OCI-LY1 (cell line): ENCODE measurements around the gene SGSM1.

Experiments used
- H2AFZ ChIP-seq: fragments of 200-600 bp; sonication (generic), shearing (Covaris generic); 2 replicates; pipeline ENCODE4 v1.6.0; 2014; ENCODE audit warnings: antibody characterized with exemption, mild to moderate bottlenecking, low read length
- H3F3A ChIP-seq: fragments of 200-600 bp; sonication (generic), shearing (Covaris generic); 2 replicates; pipeline ENCODE4 v1.6.0; 2014; ENCODE audit warnings: mild to moderate bottlenecking, antibody characterized with exemption, low read length, moderate library complexity; ENCODE audit not compliant: insufficient read depth
- H3K27ac ChIP-seq: fragments of 200-600 bp; sonication (generic); 2 replicates; pipeline ENCODE4 v1.5.1; 2014; ENCODE audit warnings: low read length, mixed run types, mild to moderate bottlenecking, low read depth; ENCODE audit not compliant: poor library complexity, severe bottlenecking
- H3K27me3 ChIP-seq: fragments of 200-600 bp; sonication (generic); 2 replicates; pipeline ENCODE4 v1.6.0; 2014; ENCODE audit warnings: antibody characterized with exemption, mild to moderate bottlenecking, low read length, moderate library complexity; ENCODE audit not compliant: insufficient read depth
- H3K36me3 ChIP-seq: fragments of 200-600 bp; sonication (generic); 2 replicates; pipeline ENCODE4 v1.6.1; 2014; ENCODE audit warnings: mild to moderate bottlenecking, antibody characterized with exemption, low read length, moderate library complexity, mixed read lengths; ENCODE audit not compliant: insufficient read depth
- H3K4me1 ChIP-seq: fragments of 200-600 bp; sonication (generic); 2 replicates; pipeline ENCODE4 v1.5.1; 2014; ENCODE audit warnings: mild to moderate bottlenecking, low read length, moderate library complexity; ENCODE audit not compliant: insufficient read depth, severe bottlenecking
- H3K4me2 ChIP-seq: fragments of 200-600 bp; sonication (generic), shearing (Covaris generic); 2 replicates; pipeline ENCODE4 v1.6.1; 2014; ENCODE audit warnings: low read length
- H3K4me3 ChIP-seq: fragments of 200-600 bp; sonication (generic); 2 replicates; pipeline ENCODE4 v1.5.1; 2014; ENCODE audit warnings: low read length, low read depth, mild to moderate bottlenecking, mixed read lengths; ENCODE audit not compliant: poor library complexity, severe bottlenecking
- H3K79me2 ChIP-seq: fragments of 200-600 bp; shearing (Covaris generic); 2 replicates; pipeline ENCODE4 v1.6.1; 2016; ENCODE audit warnings: mixed run types, low read length, mixed read lengths; ENCODE audit not compliant: insufficient read depth
- H3K9ac ChIP-seq: fragments of 200-600 bp; sonication (generic), shearing (Covaris generic); 2 replicates; pipeline ENCODE4 v1.6.1; 2014; ENCODE audit warnings: mild to moderate bottlenecking, low read length, mixed read lengths
- H3K9me2 ChIP-seq: fragments of 200-600 bp; sonication (generic), shearing (Covaris generic); 2 replicates; pipeline ENCODE4 v1.6.1; 2014; ENCODE audit warnings: low read depth, mild to moderate bottlenecking, low read length, mixed read lengths
- H3K9me3 ChIP-seq: fragments of 200-600 bp; shearing (Covaris generic); 2 replicates; pipeline ENCODE4 v1.6.1; 2014; ENCODE audit warnings: low read length, mixed read lengths
- H4K20me1 ChIP-seq: fragments of 200-600 bp; sonication (generic), shearing (Covaris generic); 2 replicates; pipeline ENCODE4 v1.6.0; 2016; ENCODE audit warnings: mild to moderate bottlenecking, low read length; ENCODE audit not compliant: insufficient read depth
- CTCF ChIP-seq: fragments of 200-600 bp; sonication (generic), shearing (Covaris generic); IDR thresholded peaks from 2 replicates; pipeline ENCODE4 v1.5.1; 2017; ENCODE audit warnings: mild to moderate bottlenecking, antibody characterized with exemption, low read length, moderate library complexity, mixed read lengths
- EZH2 ChIP-seq: fragments of 200-600 bp; sonication (generic), shearing (Covaris generic); IDR thresholded peaks from 2 replicates; pipeline ENCODE4 v1.8.0; 2017; ENCODE audit warnings: borderline replicate concordance, mixed run types, mild to moderate bottlenecking, antibody characterized with exemption, low read length, moderate library complexity, mixed read lengths

Gene SGSM1

GRCh38 chr22:24765166-24765565, 40.8 kb upstream of the SGSM1 start:
- no peak overlapping the region for H3K9ac ChIP-seq
- H4K20me1 ChIP-seq: no peaks in the 10 kb centered on the region
- no peaks in the 10 kb centered on the region for H3K9me2 ChIP-seq
- no peak overlapping the region for H3K4me3 ChIP-seq
- TF ChIP-seq EZH2 (no peak), CTCF (no peak)
- H3K9me3 ChIP-seq: no peaks in the 10 kb centered on the region
- H3K4me2 ChIP-seq: no peak overlapping the region
- 0 out of 2 replicates have a peak, but pooled peaks cover 2% of the 10 kb centered on the region for H3K27me3 ChIP-seq
- H3K4me1 ChIP-seq: no peaks in the 10 kb centered on the region
- H3K36me3 ChIP-seq: no peaks in the 10 kb centered on the region
- H2AFZ ChIP-seq: no peak overlapping the region
- H3K27ac ChIP-seq: no peak overlapping the region
- no peaks in the 10 kb centered on the region for H3K79me2 ChIP-seq
- no peaks in the 10 kb centered on the region for H3F3A ChIP-seq

- Histone ChIP-seq H2AFZ (no peak overlapping the region), H3K4me2 (no peak overlapping the region), H3K9me3 (no peaks in the 10 kb centered on the region), H3F3A (no peaks in the 10 kb centered on the region), H3K27me3 (0 out of 2 replicates have a peak, but pooled peaks cover 2% of the 10 kb centered on the region), H3K9ac (no peak overlapping the region), H3K27ac (no peak overlapping the region), H3K4me1 (no peaks in the 10 kb centered on the region), H3K9me2 (no peaks in the 10 kb centered on the region), H3K36me3 (no peaks in the 10 kb centered on the region), H4K20me1 (no peaks in the 10 kb centered on the region), H3K79me2 (no peaks in the 10 kb centered on the region), H3K4me3 (no peak overlapping the region)
- TF ChIP-seq CTCF (peak; percentile 84), EZH2 (no peak)
These were observed 37.3 kb upstream of the SGSM1 start for GRCh38 chr22:24768537-24769374.

- no peak overlapping the region for H3K4me3 ChIP-seq
- H3K4me2 ChIP-seq: no peak overlapping the region
- no peaks in the 10 kb centered on the region for H3K36me3 ChIP-seq
- no peaks in the 10 kb centered on the region for H3K4me1 ChIP-seq
- no peaks in the 10 kb centered on the region for H3K79me2 ChIP-seq
- TF ChIP-seq CTCF (peak; percentile 38; the same call in 1 of the 2 replicates), EZH2 (no peak)
- H3K9me3 ChIP-seq: no peaks in the 10 kb centered on the region
- no peaks in the 10 kb centered on the region for H3K27me3 ChIP-seq
- no peak overlapping the region for H3K27ac ChIP-seq
- no peaks in the 10 kb centered on the region for H4K20me1 ChIP-seq
- H3F3A ChIP-seq: no peaks in the 10 kb centered on the region
- no peak overlapping the region for H3K9ac ChIP-seq
- H2AFZ ChIP-seq: no peak overlapping the region
- no peaks in the 10 kb centered on the region for H3K9me2 ChIP-seq
These were observed 33.4 kb upstream of the SGSM1 start for GRCh38 chr22:24772493-24773220.
